ENCODE data around the gene KLHL29. TPM values are rescaled to one million over a fixed set of nuclear protein-coding genes. Genes with fewer than 3 reads are reported as not detected.
A peak's percentile ranks its signal among the peaks of the same experiment; 100 is the strongest.

Gene KLHL29
- total RNA-seq, 2 donors from 2014 or later = 1.3 to 3.3 TPM

- no peak for DNase-seq
- intact Hi-C loops (cut with DNase I) = no loop called here
- ATAC-seq = no peak
Observed at GRCh38 chr2:23363268-23363667, 21.7 kb upstream of the KLHL29 start.

GRCh38 chr2:23363831-23364230 is 21.1 kb upstream of the KLHL29 start:
- no peak for ATAC-seq
- DNase-seq = no peak
- intact Hi-C loops (cut with DNase I) = no loop called here

- DNase-seq (no peak), ATAC-seq (no peak)
- intact Hi-C loops (cut with DNase I) = no loop called here
Observed at GRCh38 chr2:23366720-23367119, 18.3 kb upstream of the KLHL29 start.

- ATAC-seq = no peak
- no peak for DNase-seq
Observed at GRCh38 chr2:23367760-23368159, 17.2 kb upstream of the KLHL29 start.

GRCh38 chr2:23373666-23374065 is 11.3 kb upstream of the KLHL29 start:
- DNase-seq (no peak), ATAC-seq (no peak)
- intact Hi-C loops (cut with DNase I) = no loop called here

More at GRCh38 chr2:23367760-23368159, 17.2 kb upstream of the KLHL29 start:
- intact Hi-C loops (cut with DNase I) = no loop called here

GRCh38 chr2:23375448-23375847 is 9.5 kb upstream of the KLHL29 start:
- intact Hi-C loops (cut with DNase I) = no loop called here
- ATAC-seq (no peak), DNase-seq (no peak)

GRCh38 chr2:23376075-23376474 is 8.9 kb upstream of the KLHL29 start:
- ATAC-seq (no peak), DNase-seq (no peak)
- intact Hi-C loops (cut with DNase I) = no loop called here

- ATAC-seq = peak in 1 of 2 donors; percentile 74
- intact Hi-C loops (cut with DNase I) = no loop called here
- no peak for DNase-seq
Observed at GRCh38 chr2:23376972-23377371, 8.0 kb upstream of the KLHL29 start.

- DNase-seq (no peak), ATAC-seq (no peak)
- intact Hi-C loops (cut with DNase I) = no loop called here
Observed at GRCh38 chr2:23377771-23378170, 7.2 kb upstream of the KLHL29 start.

GRCh38 chr2:23378496-23378895 is 6.5 kb upstream of the KLHL29 start:
- DNase-seq (no peak), ATAC-seq (no peak)
- intact Hi-C loops (cut with DNase I) = no loop called here

- no peak for ATAC-seq
- intact Hi-C loops (cut with DNase I) = no loop called here
- no peak for DNase-seq
Observed at GRCh38 chr2:23379220-23379695, 5.7 kb upstream of the KLHL29 start.

- intact Hi-C loops (cut with DNase I) = no loop called here
- DNase-seq = no peak
- ATAC-seq = no peak
Observed at GRCh38 chr2:23380562-23381065, 4.4 kb upstream of the KLHL29 start.

GRCh38 chr2:23381084-23381483 is 3.9 kb upstream of the KLHL29 start:
- intact Hi-C loops (cut with DNase I) = no loop called here
- ATAC-seq = no peak
- peak; percentile 68 for DNase-seq

GRCh38 chr2:23381485-23381884 is 3.5 kb upstream of the KLHL29 start:
- intact Hi-C loops (cut with DNase I) = no loop called here
- ATAC-seq (no peak), DNase-seq (no peak)

- intact Hi-C loops (cut with DNase I) = no loop called here
- DNase-seq = no peak
- ATAC-seq = no peak
Observed at GRCh38 chr2:23383100-23383499, 1.9 kb upstream of the KLHL29 start.

- intact Hi-C loops (cut with DNase I) = no loop called here
- ATAC-seq (peak; percentile 9 to 29), DNase-seq (peak; percentile 37)
Observed at GRCh38 chr2:23385351-23385747, 370 bp downstream of the KLHL29 start.

GRCh38 chr2:23385748-23386338 is 864 bp downstream of the KLHL29 start:
- intact Hi-C loops (cut with DNase I) = no loop called here
- peak; percentile 21 to 49 for ATAC-seq
- DNase-seq = peak; percentile 43

GRCh38 chr2:23386339-23387220 is 1.6 kb downstream of the KLHL29 start:
- intact Hi-C loops (cut with DNase I) = no loop called here
- peak; percentile 27 to 45 for ATAC-seq

GRCh38 chr2:23387221-23387550 is 2.2 kb downstream of the KLHL29 start:
- intact Hi-C loops (cut with DNase I) = no loop called here
- DNase-seq (no peak), ATAC-seq (no peak)

More at GRCh38 chr2:23386339-23387220, 1.6 kb downstream of the KLHL29 start:
- no peak for DNase-seq

- intact Hi-C loops (cut with DNase I) = no loop called here
- DNase-seq (no peak), ATAC-seq (no peak)
Observed at GRCh38 chr2:23387845-23388244, 2.9 kb downstream of the KLHL29 start.

GRCh38 chr2:23388294-23388693 is 3.3 kb downstream of the KLHL29 start:
- no peak for ATAC-seq
- no peak for DNase-seq
- intact Hi-C loops (cut with DNase I) = no loop called here

Data from left cardiac atrium (tissue), 4 donors.